ENCODE results near the gene STX4.

STX4 gene

GRCh38 chr16:30990105-30990504 lies 43.3 kb upstream of the STX4 start:
- ATAC-seq: no peak
- TF ChIP-seq, protein P1, sequence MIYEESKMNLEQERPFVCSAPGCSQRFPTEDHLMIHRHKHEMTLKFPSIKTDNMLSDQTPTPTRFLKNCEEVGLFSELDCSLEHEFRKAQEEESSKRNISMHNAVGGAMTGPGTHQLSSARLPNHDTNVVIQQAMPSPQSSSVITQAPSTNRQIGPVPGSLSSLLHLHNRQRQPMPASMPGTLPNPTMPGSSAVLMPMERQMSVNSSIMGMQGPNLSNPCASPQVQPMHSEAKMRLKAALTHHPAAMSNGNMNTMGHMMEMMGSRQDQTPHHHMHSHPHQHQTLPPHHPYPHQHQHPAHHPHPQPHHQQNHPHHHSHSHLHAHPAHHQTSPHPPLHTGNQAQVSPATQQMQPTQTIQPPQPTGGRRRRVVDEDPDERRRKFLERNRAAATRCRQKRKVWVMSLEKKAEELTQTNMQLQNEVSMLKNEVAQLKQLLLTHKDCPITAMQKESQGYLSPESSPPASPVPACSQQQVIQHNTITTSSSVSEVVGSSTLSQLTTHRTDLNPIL (CRISPR knock-in tag; IDR thresholded peaks at IDR 0.05; ENCODE audit: low read depth): no peak
- TF ChIP-seq, protein P2, sequence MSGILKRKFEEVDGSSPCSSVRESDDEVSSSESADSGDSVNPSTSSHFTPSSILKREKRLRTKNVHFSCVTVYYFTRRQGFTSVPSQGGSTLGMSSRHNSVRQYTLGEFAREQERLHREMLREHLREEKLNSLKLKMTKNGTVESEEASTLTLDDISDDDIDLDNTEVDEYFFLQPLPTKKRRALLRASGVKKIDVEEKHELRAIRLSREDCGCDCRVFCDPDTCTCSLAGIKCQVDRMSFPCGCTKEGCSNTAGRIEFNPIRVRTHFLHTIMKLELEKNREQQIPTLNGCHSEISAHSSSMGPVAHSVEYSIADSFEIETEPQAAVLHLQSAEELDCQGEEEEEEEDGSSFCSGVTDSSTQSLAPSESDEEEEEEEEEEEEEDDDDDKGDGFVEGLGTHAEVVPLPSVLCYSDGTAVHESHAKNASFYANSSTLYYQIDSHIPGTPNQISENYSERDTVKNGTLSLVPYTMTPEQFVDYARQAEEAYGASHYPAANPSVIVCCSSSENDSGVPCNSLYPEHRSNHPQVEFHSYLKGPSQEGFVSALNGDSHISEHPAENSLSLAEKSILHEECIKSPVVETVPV (CRISPR knock-in tag; IDR thresholded peaks at IDR 0.05): no peak
- no peak for TF ChIP-seq ZNF8 (CRISPR knock-in tag; IDR thresholded peaks at IDR 0.05)
- no peak for TF ChIP-seq GLIS3 (CRISPR knock-in tag; IDR thresholded peaks at IDR 0.05)
- no peak for TF ChIP-seq BACH2 (CRISPR knock-in tag; IDR thresholded peaks at IDR 0.05; ENCODE audit: borderline replicate concordance)
- TF ChIP-seq TCF4 (CRISPR knock-in tag; IDR thresholded peaks at IDR 0.05; ENCODE audit: borderline replicate concordance): no peak
- no peak for TF ChIP-seq OSR1 (CRISPR knock-in tag; IDR thresholded peaks at IDR 0.05)
- no peak for TF ChIP-seq ISL1 (CRISPR knock-in tag; IDR thresholded peaks at IDR 0.05)
- TF ChIP-seq POU6F1 (CRISPR knock-in tag; IDR thresholded peaks at IDR 0.05; ENCODE audit: borderline replicate concordance, low read depth): no peak
- TF ChIP-seq ZC3H10 (CRISPR knock-in tag; IDR thresholded peaks at IDR 0.05): no peak
- TF ChIP-seq SNAI2 (CRISPR knock-in tag; IDR thresholded peaks at IDR 0.05): no peak
- TF ChIP-seq TSHZ2 (CRISPR knock-in tag; IDR thresholded peaks at IDR 0.05): no peak
- no peak for TF ChIP-seq ZNF70 (CRISPR knock-in tag; IDR thresholded peaks at IDR 0.05)
- no peak for TF ChIP-seq CSDC2 (CRISPR knock-in tag; IDR thresholded peaks at IDR 0.05)
- TF ChIP-seq RARB (CRISPR knock-in tag; IDR thresholded peaks at IDR 0.05): no peak
- no peak for TF ChIP-seq ZFP30 (CRISPR knock-in tag; IDR thresholded peaks at IDR 0.05)

DNA sequence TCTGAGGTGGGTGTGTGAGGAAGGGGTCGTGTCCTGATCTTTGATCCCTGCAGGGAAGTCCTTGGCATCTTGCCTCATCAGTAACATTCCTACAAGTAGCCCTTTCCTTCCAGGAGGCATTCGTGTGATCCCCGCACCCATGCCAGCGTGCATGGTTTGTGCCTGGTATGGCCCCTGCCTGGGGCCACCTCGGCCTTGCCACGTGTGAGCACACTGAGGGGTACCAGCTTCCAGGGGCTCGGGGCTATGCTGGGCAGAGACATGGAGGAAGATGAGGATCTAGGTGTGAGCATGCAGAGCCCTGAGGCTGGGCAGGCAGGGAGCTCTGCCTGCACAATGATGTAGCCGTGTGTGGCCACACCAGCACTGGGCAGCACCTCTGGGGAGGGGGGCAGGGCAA lies 42.3 kb upstream of the STX4 start:
- ATAC-seq: no peak
- TF ChIP-seq POU6F1 (CRISPR knock-in tag; IDR thresholded peaks at IDR 0.05; ENCODE audit: borderline replicate concordance, low read depth) (no peak), OSR1 (CRISPR knock-in tag; IDR thresholded peaks at IDR 0.05) (no peak), TSHZ2 (CRISPR knock-in tag; IDR thresholded peaks at IDR 0.05) (no peak), ZC3H10 (CRISPR knock-in tag; IDR thresholded peaks at IDR 0.05) (no peak), ESRRG (CRISPR knock-in tag; IDR thresholded peaks at IDR 0.05) (no peak), PPARA (CRISPR knock-in tag; IDR thresholded peaks at IDR 0.05; ENCODE audit: borderline replicate concordance) (no peak), TOX (CRISPR knock-in tag; IDR thresholded peaks at IDR 0.05; ENCODE audit: borderline replicate concordance) (no peak), ZNF8 (CRISPR knock-in tag; IDR thresholded peaks at IDR 0.05) (no peak), BACH2 (CRISPR knock-in tag; IDR thresholded peaks at IDR 0.05; ENCODE audit: borderline replicate concordance) (no peak), CSDC2 (CRISPR knock-in tag; IDR thresholded peaks at IDR 0.05) (no peak), ISL1 (CRISPR knock-in tag; IDR thresholded peaks at IDR 0.05) (no peak), ZNF565 (CRISPR knock-in tag; conservative IDR thresholded peaks at IDR 0.05; ENCODE audit: low read depth) (no peak), ZFP3 (CRISPR knock-in tag; IDR thresholded peaks at IDR 0.05) (no peak)
- TF ChIP-seq, protein P3, sequence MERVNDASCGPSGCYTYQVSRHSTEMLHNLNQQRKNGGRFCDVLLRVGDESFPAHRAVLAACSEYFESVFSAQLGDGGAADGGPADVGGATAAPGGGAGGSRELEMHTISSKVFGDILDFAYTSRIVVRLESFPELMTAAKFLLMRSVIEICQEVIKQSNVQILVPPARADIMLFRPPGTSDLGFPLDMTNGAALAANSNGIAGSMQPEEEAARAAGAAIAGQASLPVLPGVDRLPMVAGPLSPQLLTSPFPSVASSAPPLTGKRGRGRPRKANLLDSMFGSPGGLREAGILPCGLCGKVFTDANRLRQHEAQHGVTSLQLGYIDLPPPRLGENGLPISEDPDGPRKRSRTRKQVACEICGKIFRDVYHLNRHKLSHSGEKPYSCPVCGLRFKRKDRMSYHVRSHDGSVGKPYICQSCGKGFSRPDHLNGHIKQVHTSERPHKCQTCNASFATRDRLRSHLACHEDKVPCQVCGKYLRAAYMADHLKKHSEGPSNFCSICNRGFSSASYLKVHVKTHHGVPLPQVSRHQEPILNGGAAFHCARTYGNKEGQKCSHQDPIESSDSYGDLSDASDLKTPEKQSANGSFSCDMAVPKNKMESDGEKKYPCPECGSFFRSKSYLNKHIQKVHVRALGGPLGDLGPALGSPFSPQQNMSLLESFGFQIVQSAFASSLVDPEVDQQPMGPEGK (CRISPR knock-in tag; IDR thresholded peaks at IDR 0.05; ENCODE audit: borderline replicate concordance): no peak
- TF ChIP-seq, protein P2 (CRISPR knock-in tag; IDR thresholded peaks at IDR 0.05): no peak
